HG02840 (cell line): ENCODE measurements around the gene PCBP3.
"Not testable (repeated sequence)": the region's sequence is repeated elsewhere in the genome, so short reads cannot be mapped to it uniquely, and the experiment has no call there.

ENCODE experiments used
- ATAC-seq: cut with Tn5 transposase; IDR thresholded peaks from one replicate; pipeline ENCODE4 v1.9.1; 2021; ENCODE audit warnings: mild to moderate bottlenecking, moderate library complexity, moderate number of reproducible peaks; ENCODE audit not compliant: unreplicated experiment, low FRiP score

Gene PCBP3

GRCh38 chr21:45632637-45633251, 10.8 kb upstream of the PCBP3 start:
- ATAC-seq = no peak

- no peak for ATAC-seq
These were observed 8.9 kb upstream of the PCBP3 start for GRCh38 chr21:45634511-45635183.

- ATAC-seq = no peak
These were observed 8.0 kb upstream of the PCBP3 start for GRCh38 chr21:45635271-45636151.

DNA sequence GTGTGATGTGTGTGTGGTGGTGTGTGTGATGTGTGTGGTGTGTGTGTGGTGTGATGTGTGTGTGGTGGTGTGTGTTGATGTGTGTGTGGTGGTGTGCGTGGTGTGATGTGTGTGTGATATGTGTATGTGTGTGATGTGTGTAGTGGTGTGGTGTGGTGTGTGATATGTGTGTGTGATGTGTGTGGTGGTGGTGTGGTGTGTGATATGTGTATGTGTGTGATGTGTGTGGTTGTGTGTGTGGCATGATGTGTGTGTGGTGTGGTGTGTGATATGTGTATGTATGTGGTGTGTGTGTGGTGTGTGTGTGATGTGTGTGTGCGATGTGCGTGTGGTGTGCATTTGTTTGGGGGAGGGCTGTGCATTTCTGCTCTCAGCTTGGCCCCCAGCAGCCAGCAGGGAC, 7.1 kb upstream of the PCBP3 start:
- ATAC-seq = no peak

GRCh38 chr21:45636951-45637646, 6.4 kb upstream of the PCBP3 start:
- ATAC-seq = no peak

GRCh38 chr21:45637883-45638282, 5.6 kb upstream of the PCBP3 start:
- no peak for ATAC-seq

DNA sequence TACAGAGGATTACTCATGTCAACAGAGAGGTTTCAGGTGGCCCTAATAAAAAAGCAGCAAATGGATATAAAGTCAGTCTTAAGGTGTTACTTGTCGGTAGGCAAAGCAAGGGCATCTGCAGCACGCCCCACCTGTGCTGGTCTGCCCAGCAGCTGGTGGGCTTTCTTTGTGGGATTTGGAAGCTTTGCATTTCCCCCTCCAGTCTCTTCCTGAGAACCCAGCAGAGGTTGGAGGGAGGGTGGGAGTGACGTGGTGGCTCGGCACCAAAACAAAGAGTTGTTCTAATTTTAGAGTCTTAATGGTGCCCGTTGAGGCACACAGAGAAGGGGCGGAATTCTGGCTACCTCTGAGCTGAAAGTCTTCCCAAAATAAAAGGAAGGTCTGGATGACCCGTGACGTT, 4.8 kb upstream of the PCBP3 start:
- ATAC-seq = no peak

DNA sequence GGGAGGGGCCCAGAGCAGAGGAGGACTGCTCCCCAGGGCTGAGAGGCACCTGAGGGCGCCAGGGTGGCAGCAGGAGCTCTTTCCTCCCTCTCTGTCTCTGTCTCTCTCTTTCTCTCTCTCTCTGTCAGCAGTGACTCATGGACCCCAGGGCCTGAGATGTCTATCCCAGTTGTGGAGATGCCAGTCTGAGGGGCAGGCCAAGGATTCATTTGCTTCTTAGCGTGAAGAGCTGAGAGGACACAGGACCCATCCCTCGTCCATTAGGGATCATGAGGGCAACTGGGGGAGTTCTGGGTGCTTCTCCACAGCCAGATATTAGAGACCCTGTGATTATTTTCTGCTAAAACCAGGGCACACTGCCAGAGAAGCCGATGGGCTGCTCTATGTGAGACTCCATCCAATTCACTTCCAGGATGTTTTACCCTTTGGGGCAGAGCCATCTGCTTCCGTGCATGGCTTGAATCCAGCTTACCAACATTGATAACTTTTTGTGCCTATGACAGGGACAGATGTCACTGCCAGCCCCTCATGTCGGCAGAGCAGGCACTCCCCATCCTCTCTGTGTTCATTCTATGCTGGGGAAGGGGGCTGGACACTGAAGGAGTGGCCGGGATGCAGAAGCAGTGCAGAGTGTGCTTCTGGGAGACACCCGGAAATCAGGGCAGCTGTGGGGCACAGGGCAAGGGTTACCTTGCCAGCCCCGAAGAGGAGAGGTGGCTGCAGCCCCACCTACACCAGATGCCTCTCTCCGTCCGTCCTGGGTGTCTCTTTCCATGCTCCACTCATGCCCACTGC, 4.1 kb upstream of the PCBP3 start:
- ATAC-seq = no peak

- no peak for ATAC-seq
These were observed 3.3 kb upstream of the PCBP3 start for GRCh38 chr21:45640001-45640887.

DNA sequence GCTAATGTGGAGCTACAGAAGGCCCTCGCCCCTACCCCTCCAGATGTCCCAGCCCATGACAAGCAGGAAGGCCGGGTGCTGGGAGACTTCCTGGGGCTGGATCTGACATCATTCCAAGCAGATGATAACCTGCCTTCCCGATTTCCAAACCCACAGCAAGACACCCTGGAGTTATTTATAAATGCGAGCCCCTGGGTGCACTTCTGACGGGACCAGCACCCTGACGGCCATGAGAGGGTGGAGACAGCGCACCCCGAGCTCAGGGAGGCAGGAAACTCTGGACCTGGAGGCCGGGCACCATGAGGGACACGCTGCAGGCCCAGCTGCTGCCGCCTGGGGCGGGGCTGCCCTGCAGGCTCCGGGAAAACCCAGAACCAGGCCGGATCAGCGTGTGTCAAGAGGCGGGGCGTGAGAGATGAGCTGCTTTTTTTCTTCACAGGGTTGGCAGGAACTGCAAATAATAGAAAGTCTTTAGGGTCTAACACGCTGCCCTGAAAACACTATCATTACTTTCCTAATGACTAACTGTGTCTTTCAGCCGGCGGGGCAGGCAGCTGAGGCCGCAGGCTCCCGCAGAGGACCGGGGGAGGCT, 2.5 kb upstream of the PCBP3 start:
- ATAC-seq = no peak

GRCh38 chr21:45641480-45642035, 2.0 kb upstream of the PCBP3 start:
- no peak for ATAC-seq

- no peak for ATAC-seq
These were observed 1.3 kb upstream of the PCBP3 start for GRCh38 chr21:45642122-45642813.

DNA sequence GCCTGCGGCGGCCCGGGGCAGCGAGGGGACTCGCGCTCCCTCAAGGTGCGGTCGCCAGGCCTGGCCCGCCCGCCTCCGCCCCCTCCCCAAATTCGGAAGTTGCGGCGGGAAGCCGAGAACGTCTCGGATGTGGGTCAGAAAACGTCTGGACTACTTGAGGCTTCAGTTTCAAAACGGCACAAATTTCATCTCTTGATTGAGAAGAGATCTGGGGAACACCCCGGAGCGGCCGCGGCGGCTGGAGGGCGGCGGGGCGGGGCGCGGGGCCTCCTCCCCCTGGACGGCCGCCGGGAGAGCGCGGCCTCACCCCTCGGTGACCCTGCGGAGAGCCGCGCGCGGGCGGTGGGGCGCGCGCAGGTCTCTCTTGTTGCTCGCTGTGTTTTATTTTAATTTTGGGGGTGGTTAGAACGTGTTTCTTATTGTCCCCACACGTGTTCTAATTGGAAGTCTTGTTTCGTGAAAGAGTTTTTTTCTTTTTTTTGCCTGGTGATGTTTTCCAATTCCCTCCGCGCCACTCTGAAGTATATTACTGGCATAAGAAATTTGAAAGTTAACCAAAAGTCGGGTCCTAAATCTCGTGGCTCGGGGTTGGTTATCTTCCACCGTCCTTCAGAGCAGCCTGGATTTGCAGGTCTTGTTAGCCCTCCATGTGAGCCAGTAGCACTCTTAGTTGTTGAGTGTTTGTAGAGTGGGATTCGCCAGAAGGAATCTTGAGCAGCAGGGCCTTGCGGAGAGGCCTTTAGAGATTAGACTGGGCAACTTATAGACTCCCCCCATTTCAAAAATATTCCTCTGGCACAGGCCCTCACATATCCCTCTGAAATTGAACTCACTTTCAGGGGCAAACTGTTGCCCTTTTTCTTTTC, 749 bp downstream of the PCBP3 start:
- no peak for ATAC-seq

DNA sequence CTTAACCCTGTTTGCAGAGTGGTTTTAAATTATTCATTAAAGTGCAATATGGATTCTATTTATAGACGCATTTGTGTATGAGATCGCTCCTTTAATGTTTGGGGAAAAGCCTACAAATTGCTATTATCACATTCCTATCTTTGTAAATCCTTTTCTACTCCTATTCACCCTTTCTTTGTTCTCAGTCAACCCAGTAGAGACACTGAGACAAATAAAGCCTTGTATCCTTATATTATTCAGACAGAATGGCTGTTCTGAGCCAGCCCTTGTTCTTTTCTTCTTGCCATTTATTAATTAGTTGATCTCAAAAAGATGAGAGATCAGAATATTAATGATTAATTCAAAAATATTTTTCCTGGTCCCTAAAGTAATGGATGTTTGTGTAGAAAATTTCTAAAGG, 8.4 kb downstream of the PCBP3 start:
- ATAC-seq = no peak

- no peak for ATAC-seq
These were observed 11.6 kb downstream of the PCBP3 start for GRCh38 chr21:45655124-45655523.

- ATAC-seq = not testable (repeated sequence)
These were observed 12.6 kb downstream of the PCBP3 start for GRCh38 chr21:45656114-45656513.
